NCI-H524 (cell line): Measurements from ENCODE around the gene RBM44.
"Not testable (repeated sequence)": the region's sequence is repeated elsewhere in the genome, so short reads cannot be mapped to it uniquely, and the experiment has no call there.

ENCODE experiments used
- DNase-seq, 2 experiments: peaks; one replicate each; lab custom pipeline; 2025; lab: John Stamatoyannopoulos, UW

Gene RBM44

GRCh38 chr2:237782181-237782580, 16.4 kb upstream of the RBM44 start:
- peak in 1 of 2 experiments; percentile 62 for DNase-seq

DNA sequence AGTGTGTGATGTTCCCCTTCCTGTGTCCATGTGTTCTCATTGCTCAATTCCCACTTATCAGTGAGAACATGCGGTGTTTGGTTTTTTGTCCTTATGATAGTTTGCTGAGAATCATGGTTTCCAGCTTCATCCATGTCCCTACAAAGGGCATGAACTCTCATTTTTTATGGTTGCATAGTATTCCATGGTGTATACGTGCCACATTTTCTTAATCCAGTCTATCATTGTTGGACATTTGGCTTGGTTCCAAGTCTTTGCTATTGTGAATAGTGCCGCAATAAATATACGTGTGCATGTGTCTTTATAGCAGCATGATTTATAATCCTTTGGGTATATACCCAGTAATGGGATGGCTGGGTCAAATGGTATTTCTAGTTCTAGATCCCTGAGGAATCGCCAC, 14.9 kb upstream of the RBM44 start:
- DNase-seq = not testable (repeated sequence)

DNA sequence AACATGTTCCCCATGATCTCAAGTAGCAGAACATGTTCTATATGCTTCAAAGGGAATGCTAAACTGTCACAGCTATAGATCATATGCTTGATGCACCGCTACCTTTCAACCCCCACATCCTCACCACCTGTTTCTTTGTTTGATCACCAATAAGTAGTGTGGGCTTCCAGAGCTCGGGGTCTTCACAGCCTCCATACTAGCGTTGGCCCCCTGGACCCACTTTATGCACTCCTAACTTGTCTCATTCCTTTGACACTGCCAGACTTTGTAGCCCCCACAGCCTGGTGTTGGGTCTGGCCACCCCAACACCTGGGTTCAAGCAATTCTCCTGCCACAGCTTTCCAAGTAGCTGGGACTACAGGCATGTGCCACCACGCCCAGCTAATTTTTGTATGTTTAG, 11.6 kb upstream of the RBM44 start:
- no peak for DNase-seq

DNA sequence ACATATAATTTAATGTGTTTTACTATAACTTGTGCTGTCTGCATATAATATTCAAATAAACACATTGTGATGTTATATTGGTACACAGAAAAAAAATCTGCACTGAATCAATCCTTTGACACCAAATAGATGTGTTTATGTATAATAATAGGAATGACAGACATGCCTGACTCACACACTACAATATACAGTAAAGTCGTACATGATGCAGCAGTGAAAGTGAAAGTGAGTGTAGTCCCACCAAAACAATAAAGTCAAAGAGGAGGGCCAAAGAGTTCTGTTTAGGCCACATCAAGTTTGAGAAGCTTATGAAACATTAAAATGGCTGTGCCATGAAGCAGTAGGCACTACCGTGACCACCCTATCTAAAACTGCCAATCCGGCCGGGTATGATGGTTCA, 8.2 kb upstream of the RBM44 start:
- no peak for DNase-seq

DNA sequence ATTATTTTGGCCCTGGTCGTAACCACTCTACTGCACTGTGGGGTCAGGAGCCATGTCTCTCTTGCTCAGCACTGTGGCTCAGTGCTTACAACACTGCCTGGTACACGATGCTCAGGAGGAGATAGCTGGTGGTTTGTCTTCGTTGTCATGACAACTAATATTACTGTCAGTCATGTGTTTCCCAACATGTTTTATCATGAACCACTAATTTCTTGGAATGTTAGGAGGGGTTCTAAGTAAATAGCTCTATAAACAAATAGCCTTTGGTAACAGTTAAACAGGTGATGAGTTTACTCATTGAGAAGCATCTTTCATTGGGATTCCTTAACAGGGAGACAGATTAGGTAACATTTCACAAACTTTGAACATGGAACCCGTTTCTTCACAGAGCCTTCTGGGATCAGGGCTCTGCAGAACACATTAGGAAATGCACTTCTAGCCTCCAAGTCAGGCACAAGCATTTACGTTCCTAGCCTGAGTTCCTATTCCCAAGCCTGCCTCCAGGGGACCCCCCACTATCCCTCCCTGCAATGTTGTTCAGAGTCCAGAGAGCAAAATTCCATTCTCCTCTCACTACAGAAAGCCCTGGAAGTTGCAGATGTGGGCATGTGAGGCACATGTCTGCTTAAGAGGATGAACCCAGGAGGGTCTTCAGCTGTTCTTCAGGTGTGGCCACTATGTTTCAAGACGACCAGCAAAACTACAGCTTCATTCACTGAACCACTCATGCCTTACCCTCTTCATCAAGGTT, 6.4 kb upstream of the RBM44 start:
- no peak for DNase-seq

DNA sequence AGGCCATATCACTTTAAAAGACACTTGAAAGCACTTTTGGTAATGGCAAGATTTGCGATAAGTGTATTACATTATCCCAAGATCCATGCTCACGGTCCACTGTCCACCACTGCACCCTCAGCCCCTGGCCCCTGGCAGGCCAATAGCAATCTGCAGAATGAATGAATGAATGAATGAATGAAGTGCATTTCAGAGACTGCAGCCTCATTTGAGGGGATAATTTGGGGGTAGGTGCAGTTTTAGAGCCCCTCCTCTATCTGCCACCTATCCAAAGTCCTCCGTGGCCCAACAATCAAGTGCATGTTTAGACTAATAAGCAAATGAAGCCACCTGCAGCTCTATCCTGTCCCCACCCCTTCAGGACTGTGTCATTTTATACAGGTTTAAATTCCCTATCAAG, 1.3 kb upstream of the RBM44 start:
- no peak for DNase-seq

DNA sequence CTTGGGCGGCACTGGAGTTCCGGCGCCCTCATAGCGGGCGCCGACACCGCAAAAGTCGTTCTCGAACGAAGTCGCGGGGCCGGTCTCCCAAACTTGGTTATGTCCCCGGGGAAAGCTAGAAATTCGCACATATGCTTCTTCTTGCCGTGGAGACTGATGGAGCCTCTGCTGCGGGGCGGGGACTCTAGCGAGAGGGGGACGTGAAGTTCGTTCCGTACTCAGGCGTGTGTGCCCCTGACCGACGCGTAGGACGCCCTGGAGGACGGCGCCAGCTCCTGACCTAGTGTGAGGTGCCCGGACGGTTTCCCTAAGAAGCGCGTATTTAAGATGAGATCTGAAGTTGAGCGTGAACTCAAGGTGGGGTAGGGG, 465 bp downstream of the RBM44 start:
- no peak for DNase-seq

DNA sequence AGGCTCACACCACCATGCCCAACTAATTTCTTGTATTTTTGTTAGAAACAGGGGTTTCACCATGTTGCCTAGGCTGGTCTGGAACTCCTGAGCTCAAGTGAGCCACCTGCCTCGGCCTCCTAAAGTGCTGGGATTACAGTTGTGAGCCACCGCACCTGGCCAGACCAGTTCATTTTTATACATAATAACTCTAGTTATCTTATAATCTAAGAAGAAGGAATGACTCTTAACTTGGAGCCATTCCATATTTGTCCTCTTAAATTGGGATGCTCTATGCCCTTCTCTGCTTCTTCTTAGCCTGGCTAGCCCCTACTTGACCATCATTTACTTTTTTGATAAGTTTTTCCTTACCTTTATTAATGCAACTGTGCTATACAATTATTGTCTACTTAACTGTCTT, 2.9 kb downstream of the RBM44 start:
- no peak for DNase-seq

- no peak for DNase-seq
Observed at GRCh38 chr2:237806334-237806733, 7.8 kb downstream of the RBM44 start.

DNA sequence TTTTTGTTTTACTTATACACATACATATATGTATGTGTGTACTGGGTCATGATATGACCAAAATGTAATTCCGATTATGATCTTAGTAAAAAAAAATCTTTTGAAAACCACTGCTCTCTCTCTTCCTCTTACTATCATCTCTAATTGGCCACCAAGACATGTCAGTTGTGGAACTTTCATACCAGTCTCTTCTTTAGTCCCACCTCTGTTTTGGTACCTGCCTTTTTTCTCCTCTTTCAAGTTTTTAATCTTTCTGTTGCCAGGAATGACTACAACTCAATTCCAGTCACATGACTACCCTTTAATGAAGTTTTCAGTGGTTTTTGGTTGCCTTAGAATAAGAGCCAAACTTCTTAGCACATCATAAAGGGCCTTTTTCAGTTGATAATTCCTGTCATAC, 17.1 kb downstream of the RBM44 start:
- no peak for DNase-seq

DNA sequence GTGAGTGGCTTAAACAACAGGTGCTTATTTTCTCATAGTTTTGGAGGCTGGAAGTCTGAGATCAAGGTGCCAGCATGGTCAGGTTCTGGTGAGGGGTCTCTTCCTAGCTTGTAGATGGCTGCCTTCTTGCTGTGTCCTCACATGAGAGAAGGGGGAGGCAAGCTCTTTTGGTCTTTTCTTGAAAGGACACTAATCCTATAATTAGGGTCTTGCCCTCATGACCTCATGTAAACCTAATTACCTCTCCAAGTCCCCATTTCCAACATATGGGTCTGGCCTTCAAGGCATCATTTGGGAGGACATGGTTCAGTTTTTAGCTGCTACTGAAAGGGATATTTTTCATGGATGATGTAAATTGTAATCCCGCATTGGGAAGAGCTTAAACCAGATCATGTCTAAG, 18.0 kb downstream of the RBM44 start:
- DNase-seq = no peak

- no peak for DNase-seq
Observed at GRCh38 chr2:237818066-237818473, 19.5 kb downstream of the RBM44 start.

GRCh38 chr2:237819231-237819630, 20.7 kb downstream of the RBM44 start:
- DNase-seq = no peak

DNA sequence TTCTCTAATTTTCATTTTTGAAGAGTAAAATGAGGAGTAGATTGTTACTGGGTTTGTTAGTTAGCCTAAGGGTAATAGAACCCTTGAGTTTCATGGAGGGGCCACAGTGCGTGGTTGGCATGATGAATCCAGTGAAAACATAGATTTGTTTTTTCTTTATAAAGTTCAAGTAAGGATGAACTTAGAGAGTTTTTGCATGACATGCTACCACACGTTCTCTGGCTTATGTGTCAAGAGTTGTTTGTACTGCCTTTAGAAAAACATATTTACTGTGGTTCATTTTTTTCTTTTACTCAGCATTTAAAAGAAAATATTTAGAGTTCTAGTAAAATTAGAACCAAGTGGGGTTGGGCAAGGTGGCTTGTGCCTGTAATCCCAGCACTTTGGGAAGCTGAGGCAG, 21.8 kb downstream of the RBM44 start:
- DNase-seq = no peak

DNA sequence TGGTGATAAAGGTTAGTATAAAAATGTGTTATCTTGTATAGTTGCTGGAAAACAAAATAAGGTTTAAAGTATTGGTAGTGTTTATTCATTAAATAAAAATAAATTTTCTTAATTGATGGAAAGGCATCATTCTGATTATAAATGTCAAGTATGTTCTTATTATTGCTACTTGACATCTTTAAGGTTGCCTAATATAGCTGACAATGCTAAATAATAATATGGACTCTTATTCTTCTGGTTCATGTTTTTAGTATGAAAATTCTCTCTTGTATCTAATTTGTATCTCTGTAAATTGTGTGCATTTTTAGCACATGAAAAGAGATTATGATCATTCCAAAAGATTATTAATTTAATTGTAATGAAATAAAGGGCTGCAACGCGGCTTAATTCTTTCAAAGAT, 25.0 kb downstream of the RBM44 start:
- DNase-seq = no peak

DNA sequence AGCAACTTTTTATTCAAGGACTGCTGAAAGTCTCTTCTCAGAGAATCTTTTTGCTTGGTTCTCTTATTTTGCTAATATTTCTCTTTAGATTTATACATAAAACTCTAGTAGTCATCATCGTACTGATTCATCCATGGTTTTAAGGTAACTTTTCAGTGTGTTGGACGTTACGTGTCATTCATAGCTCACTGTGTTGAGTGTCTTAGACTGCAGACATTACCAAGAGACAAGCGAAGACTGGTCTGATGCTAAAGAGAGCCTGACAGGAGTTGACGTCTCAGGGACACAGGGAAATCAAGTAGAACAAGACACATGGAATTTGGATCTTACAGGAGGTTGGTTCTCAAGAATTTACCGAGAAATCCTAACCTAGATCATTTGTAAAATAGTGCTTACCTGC, 25.5 kb downstream of the RBM44 start:
- no peak for DNase-seq

- no peak for DNase-seq
Observed at GRCh38 chr2:237827421-237827987, 28.9 kb downstream of the RBM44 start.

DNA sequence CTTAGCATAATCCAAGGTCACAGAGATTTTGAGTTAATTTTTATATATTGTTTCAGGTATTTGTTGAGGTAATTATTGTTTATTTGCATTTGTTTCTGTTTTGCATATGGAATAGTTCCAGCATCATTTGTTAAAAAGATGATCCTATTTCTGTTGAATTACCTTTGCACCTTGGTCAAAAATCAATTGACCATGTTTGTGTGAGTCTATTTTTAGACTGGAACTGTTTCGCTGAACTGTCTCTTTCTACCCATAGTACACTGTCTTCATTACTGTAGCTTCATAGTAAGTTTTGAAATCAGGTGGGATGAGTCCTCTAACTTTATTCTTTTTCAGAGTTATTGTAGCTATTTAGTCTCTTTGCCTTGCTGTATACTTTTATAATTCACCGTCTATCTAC, 31.9 kb downstream of the RBM44 start:
- no peak for DNase-seq

DNA sequence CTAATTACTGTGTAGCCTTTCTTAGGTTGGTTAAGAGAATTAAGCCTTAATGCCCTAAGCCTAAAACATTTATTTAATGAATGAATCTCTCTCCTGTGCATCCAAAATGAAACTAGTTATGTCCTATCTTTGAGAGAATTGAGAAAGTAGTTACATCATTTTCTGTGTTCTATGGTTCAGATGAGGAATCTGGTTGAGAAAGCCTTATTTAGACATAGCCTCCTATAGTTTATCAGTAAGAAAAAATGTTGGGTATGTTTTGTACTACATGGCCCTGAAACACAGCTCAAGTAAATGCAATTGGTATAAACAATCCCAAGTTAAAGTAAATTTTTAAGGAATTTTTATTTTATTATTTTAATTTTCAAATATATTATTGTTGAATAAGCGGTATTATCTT, 35.0 kb downstream of the RBM44 start:
- DNase-seq = no peak

DNA sequence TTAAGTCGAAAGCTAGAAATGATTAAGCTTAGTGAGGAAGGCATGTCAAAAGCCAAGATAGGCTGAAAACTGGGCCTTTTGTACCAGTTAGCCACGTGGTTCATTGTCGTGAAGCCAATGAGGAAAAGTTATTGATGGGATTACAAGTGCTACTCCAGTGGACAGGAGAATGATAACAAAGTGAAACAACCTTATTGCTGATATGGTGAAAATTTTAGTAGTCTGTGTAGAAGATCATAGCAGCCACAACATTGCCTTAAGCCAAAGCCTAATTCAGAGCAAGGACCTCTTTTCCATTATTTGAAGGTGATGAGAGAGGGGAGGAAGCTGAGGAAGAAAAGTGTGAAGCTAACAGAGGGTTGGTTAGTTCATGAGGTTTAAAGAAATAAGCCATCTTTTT, 36.8 kb downstream of the RBM44 start:
- no peak for DNase-seq

DNA sequence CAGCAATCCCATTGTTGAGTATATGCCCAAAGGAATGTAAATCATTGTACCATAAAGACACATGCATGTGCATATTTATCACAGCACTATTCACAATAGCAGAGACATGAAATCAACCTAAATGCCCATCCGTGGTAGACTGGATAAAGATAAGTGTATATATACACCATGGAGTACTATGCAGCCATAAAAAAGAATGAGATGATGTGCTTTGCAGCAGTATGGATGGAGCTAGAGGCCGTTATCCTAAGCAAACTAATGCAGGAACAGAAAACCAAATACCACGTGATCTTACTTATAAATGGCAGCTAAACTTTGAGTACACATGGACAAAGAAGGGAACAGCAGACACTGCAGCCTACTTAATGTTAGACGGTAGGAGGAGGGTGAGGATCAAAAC, 42.5 kb downstream of the RBM44 start:
- DNase-seq = no peak

- not testable (repeated sequence) for DNase-seq
Observed at GRCh38 chr2:237848940-237849339, 50.4 kb downstream of the RBM44 start.

DNA sequence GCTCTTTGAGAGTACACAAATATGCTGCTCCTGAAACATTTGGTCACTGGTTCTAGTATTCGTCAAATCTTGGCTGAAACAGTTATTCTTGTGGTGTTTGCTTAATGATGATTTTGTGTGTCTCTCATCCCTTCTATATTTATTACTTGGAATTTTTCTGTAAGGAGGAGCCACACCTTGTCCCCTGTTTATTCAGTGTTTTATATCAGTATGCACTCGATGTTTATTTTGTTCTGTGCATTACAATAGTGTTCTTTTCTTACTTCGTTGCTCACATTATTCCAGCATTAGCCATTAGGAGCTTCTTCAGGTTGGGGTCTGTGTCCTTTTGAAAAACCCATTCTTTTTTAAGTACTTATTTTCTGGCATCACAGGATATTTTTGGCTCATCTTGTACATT, 55.7 kb downstream of the RBM44 start:
- DNase-seq = no peak

- no peak for DNase-seq
Observed at GRCh38 chr2:237857791-237858190, 59.2 kb downstream of the RBM44 start.
